HG03039 (cell line): ENCODE data around the gene RASGRF1.

Experiments
- ATAC-seq: cut with Tn5 transposase; IDR thresholded peaks from one replicate; pipeline ENCODE4 v1.9.1; 2021; ENCODE audit warnings: mild to moderate bottlenecking, moderate library complexity; ENCODE audit not compliant: unreplicated experiment

Gene RASGRF1

DNA sequence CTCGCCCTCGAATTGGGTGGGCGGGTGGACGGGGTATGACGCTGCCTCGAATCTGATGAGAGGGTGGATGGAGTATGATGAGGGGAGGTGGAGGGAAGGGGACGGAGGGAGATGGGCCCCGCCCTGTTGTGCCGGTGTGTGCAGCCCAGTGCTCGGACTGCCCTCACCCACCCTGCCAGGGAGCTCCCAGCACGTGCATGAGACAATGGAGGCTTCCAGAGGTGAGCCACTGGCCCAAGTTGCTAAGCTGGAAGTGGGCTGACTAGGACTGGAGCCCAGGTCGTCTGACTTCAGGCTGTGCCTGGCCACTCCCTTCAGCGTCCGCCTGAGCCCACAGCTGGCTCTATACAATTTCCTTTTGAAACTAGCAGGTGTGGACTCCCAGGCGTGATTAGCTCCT lies 98.7 kb downstream of the RASGRF1 start:
- no peak for ATAC-seq

GRCh38 chr15:78991476-78991875 lies 99.1 kb downstream of the RASGRF1 start:
- no peak for ATAC-seq

GRCh38 chr15:78990278-78990677 lies 100.3 kb downstream of the RASGRF1 start:
- no peak for ATAC-seq

- ATAC-seq: no peak
These were observed 100.8 kb downstream of the RASGRF1 start for GRCh38 chr15:78989701-78990240.

GRCh38 chr15:78988361-78988911 lies 102.1 kb downstream of the RASGRF1 start:
- ATAC-seq: peak; percentile 47

DNA sequence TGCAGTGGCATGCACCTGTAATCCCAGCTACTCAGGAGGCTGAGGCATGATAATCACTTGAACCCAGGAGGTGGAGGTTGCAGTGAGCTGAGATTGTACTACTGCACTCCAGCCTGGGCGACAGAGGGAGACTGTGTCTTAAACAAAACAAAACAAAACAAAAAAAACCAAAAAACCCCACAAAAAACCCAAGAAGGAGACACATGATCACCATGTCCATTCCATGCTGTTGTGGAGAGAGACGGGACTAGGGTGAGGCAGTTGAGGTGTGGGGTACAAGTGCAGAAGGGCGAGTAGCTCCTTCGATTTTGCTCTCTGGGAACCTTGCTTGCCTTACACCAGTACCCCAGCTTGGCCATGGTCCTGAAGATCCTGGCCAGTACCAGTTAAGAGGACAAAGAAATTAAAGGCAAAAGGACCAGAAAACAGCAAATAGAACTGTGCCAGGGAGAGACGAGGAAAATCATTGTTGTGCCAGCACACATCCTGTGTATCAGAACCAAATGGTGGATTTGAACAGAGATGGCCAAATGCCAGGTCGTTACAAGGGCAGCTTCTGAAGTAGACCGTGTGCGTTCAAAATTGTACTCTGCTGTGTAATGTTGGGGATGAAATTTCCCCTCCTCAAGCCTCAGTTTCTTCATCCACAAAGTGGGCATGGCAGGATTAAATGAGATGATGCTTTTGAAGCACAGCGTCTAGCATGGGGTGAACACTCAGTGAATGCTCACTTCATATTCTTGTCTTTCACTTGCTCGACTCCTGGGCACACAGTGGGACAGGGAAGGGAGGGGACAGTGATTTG lies 102.8 kb downstream of the RASGRF1 start:
- no peak for ATAC-seq

DNA sequence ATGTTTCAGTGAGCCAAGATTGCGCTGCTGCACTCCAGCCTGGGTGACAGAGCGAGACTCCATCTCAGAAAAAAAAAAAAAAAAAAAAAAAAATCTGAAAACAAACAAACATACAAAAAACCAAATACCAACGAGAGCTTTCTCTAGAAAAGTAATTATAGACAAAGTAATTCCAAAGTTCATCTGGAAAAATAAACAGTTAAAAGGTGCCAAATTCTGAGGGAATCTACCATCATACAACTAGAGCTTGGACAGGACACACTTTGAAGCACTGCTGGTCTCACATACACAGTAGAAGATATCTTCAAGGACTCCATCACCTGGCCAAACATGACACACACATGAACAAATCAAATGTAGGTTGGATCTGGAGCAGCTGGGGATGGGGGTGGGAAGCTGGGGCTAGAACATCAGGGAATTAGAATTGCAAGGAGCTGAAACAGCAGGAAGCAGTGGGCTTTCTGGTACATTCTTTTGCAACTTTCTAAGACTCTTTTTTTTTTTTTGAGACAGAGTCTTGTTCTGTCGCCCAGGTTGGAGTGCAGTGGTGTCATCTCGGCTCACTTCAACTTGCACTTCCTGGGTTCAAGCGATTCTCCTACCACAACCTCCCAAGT lies 104.6 kb downstream of the RASGRF1 start:
- no peak for ATAC-seq

DNA sequence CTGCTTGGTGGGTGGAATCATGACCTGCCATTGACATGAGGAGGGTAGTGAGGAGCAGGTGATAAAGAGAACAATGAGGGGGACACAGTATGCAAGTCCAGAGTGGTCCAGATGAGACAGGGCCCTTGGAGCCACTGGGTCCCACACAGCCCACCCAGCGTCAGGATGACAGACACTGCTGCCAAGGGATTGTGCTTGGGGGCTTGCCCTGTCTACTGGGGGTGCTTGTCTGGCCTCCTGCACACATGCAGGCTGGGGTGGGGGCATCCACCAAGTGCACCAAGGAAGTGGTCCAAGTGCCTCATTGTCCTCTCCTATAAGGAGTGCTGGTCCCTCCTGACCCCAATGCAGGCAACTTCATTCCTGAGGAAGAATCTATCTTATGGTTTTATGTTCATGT lies 106.5 kb downstream of the RASGRF1 start:
- ATAC-seq: no peak

DNA sequence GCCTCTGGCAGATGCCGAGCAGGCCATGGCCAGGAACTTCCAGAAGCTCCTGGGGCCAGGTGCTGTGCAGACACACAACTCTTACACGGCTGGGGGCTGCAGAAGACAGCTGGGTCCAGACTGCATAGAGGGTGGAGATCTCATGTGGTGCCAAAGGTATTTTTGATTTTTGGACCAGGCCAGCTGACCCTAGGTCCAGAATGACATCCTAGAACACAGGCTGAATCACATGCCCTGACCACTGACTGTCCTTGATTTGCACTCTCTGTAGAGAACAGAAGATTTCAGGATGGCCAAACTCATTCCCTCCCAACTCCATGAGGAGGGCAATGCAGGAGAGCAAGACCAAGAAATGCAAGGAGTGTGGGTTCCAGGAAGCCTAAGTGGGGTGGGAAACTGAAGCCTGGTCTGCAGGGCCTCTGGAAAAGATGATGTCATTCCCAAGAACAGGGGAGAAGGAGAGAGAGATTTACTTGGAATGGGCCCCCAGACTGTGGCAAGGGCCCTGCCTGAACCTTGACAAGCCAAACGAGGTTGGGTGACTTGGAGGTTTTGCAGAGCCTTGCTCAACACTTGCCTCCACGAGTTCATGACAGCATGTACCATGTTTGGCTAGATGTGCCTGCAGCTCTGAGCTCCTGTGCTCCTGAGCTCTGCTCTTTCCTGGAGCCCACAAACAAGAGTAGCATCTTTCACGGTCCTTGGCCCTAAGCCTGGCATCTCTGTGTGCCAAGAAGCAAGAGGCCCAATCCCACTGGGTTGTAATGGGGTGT lies 107.2 kb downstream of the RASGRF1 start:
- no peak for ATAC-seq

DNA sequence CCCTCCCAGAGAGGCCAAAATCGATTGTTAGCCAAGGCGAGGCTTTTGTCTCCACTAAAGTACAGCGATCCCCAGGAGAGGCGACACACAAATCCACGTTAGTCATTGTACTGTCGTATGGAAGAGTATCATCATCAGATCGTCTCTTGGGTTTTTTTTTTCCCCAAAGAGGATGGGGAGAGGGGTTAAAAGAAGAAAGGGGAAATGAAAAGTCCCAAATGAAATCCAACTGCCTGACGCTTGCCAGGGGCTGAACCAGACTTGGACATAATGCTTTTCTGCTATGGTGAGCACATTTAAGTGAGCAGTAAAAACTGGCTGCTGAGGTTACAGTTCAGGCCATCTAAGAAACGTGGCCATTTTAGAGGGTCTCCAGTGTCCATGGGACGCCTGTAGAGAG lies 107.8 kb downstream of the RASGRF1 start:
- ATAC-seq: no peak

- ATAC-seq: no peak
These were observed 108.9 kb downstream of the RASGRF1 start for GRCh38 chr15:78981532-78982313.

- no peak for ATAC-seq
These were observed 110.9 kb downstream of the RASGRF1 start for GRCh38 chr15:78979456-78980320.

- ATAC-seq: no peak
These were observed 111.9 kb downstream of the RASGRF1 start for GRCh38 chr15:78978601-78979179.

DNA sequence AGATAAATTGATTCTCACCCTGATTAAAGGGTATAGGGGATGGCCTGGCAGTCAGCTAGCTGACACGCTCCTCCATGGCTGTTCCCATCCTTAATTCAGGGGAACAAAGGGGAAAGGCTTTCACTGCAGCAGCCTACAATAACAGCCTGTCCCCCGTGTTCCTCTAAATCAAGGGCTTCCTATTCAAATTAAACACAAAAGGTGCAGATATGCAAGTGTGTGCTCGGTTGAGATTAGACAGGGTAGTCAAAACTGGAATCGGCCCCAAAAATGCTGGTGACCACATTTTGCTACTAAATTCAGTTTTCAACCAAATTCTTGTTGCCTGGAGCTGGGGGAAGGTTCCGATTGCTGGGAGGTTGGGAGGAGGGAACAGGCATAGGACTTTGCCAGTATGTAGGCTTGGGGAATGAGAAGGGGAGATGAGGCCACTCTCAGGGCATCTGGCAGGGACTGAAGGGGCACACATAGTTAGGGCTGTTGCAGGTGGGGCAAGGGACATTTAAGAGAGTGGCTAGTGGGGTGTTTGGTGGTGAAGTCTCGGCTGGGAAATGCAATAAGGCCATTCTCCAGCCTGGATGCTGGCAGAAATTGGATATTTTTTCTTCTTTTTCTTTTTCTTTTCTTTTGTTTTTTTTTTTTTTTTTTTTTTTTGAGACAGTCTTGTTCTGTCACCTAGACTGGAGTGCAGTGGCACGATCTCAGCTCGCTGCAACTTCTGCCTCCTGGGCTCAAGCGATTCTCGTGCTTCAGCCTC lies 112.8 kb downstream of the RASGRF1 start:
- peak; percentile 14 for ATAC-seq

DNA sequence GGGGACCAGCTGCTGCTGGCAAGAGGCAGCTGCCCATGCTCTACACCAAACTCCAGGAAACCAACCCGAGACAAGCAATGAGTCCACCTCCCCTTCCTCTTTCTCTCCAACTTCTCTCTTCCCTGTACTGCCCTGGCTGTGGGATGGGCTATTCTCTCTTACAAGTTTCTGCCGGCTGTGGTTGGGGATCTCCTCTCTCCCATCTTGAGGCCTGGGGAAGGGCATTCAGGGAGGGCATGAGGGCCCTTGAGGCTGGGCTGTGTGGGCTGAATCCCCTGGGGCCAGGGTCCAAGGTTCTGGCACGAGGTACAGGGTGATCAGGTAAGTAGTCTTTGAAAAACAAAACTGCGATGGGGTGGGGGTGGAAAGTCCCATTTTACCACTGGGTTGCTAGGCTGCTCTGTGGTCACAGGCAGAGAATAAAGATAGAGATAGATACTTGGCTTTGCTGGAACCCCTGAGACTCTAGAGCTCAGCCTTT lies 113.4 kb downstream of the RASGRF1 start:
- peak; percentile 61 for ATAC-seq

DNA sequence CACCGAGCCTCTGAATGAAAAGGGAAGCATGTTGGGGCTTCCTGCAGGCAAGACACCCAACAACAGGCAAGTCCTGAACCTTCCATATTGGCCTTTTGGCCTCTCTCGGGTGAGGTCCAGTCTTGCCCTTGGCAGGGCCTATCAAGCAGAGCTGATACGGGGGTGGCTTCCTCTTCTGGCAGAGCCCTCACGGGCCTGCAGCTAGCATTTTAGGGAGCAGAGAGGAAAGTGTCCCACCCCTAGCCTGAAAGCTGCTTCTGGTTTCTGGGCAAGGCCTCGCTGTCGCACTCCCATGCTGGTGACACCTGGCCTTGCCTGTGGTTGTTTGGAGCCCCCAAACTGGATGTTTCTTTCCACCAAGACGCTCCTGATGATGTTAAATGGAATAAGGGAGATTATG lies 113.9 kb downstream of the RASGRF1 start:
- ATAC-seq: peak; percentile 10

- no peak for ATAC-seq
These were observed 116.2 kb downstream of the RASGRF1 start for GRCh38 chr15:78974272-78974918.
